ENCODE measurements around the gene RABL6.

RABL6 gene

DNA sequence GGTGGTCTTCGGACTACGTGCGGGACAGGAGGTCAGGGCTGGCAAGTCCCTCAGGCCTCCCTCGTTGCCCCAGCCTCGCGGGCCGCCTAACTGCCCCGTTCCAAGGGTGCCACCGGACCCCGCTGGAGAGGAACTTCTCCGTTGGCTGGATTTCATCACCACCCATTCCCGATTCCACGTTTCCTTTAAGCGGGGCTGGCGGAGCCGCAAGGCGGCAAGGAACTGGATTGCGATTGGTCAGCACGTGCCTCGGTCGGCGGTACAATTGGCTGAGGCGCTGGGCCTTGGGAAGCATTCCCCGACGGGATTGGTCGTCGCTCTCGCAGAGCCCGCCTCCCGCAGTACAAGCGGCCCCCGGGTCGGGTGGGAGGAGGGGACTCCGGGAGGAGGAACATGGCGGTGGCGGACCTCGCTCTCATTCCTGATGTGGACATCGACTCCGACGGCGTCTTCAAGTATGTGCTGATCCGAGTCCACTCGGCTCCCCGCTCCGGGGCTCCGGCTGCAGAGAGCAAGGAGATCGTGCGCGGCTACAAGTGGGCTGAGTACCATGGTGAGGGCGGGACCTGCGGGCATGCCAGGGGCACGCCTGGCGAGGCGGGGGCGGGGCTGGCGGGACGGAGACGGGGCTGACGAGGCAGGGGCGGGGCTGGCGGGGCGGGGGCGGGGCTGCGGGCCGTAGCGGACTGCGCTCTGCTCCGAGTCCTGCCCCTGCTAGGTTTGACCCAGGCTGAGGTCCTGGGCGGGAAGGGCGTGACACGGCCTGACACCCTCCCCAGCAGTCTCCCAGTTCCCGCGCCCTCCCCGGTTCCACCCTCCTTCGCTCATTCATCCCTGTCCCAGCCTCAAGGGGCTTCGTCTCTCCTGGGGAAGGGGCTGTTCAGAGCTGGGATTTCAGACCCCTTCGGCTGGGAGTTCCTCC, 41.6 kb downstream of the RABL6 start, which contains the start of gene PHPT1:
PHPT1 (plus strand) TSS at position 372 of the 922 bp plus-strand sequence; CDS start at position 394, 22 bp downstream.
- Mint-ChIP-seq H3K4me1 (peaks cover 17% of the 10 kb centered on the region), H3K9me3 (no peaks in the 10 kb centered on the region), H3K4me3 (peak within 1 kb of the TSS; percentile 94), H3K27ac (peak within 1 kb of the TSS; percentile 92), H3K36me3 (peaks cover 51% of the 10 kb centered on the region)
- DNase-seq (ENCODE audit: low spot score in 2 of 2) (peak; percentile 93 to 99), ATAC-seq (peak; percentile 89)

DNA sequence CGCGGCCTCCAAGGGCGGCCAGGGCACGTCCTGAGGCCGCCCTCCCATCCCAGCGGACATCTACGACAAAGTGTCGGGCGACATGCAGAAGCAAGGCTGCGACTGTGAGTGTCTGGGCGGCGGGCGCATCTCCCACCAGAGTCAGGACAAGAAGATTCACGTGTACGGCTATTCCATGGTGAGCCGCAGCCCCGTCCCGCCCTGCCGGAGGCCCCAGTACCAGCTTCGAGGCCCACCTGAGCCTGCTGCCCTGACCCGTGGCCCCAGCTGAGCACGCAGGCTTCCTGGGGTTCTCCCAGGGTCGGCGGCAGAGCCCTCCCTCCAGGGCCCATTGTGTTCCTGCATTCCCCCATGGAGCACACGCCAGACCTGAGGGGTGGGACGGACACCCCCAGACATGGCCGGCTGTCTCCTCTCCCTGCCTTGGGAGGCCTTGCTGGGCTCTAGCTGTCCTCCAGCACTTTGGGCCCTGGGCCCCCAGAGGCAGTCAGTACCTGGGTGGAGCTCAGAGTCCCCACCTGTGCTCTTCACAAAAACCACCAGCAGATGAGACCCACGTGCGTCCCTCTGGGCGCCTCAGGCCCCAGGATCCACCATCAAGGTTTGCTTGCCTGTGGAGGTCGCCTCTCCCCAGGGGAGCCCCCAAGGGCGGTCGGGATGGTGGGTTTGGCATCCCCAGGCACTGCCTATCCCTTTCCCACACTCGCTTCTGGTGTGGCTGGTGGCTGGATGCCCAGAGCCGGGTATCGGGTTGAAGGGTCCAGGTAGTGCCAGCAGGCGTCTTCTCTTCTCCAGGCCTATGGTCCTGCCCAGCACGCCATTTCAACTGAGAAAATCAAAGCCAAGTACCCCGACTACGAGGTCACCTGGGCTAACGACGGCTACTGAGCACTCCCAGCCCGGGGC, 42.5 kb downstream of the RABL6 start:
- Mint-ChIP-seq H3K4me3 (peak overlapping the region; percentile 94), H3K9me3 (no peaks in the 10 kb centered on the region), H3K27ac (no peak overlapping the region), H3K36me3 (peaks cover 51% of the 10 kb centered on the region), H3K4me1 (peaks cover 17% of the 10 kb centered on the region)
- no peak for ATAC-seq
- peak in 1 of 2 donors; percentile 51 for DNase-seq (ENCODE audit: low spot score in 2 of 2)

DNA sequence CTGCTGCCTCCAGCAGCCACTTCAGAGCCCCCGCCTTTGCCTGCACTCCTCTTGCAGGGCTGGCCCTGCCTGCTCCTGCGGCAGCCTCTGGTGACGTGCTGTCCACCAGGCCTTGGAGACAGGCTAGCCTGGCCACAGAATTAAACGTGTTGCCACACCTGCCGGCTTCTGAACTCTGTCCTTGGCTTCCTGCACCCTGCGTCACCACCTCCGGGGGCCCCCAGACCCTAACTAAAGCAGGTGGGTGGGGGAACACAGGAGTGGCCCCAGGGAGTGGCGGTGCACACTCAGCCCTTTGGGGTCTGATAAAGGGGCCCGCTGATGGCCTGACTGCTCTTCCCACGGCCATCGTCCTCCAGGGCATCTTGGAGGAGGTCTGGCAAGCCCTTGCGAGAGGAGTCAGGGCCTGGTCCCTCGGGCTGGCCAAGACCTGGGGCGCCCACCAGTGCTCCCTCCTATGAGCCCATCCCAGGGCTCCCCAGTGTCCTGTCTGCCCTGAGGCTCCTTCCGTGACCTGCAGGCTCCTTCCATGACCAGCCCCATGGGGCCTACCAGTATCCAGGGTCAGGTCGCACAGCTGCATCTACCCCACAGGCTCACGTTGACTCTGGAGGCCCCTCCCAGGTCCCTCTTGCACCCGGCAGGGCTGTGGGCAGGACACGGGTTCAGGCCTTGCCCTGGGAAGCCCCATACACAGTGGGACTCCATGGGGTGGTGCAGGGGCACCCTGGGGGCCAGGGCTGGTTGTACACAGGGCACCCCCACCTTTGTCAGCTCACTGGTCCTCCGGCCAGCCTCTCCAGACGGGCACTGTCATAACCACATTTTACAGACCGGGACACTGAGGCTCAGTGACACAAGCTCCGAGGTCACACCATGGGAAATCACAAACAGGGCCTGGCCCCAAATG, 43.4 kb downstream of the RABL6 start:
- DNase-seq (ENCODE audit: low spot score in 2 of 2), result peak in 1 of 2 donors; percentile 53
- Mint-ChIP-seq H3K4me3 (peak overlapping the region; percentile 94), H3K9me3 (no peaks in the 10 kb centered on the region), H3K4me1 (peaks cover 17% of the 10 kb centered on the region), H3K36me3 (peaks cover 51% of the 10 kb centered on the region), H3K27ac (no peak overlapping the region)
- ATAC-seq, result no peak

DNA sequence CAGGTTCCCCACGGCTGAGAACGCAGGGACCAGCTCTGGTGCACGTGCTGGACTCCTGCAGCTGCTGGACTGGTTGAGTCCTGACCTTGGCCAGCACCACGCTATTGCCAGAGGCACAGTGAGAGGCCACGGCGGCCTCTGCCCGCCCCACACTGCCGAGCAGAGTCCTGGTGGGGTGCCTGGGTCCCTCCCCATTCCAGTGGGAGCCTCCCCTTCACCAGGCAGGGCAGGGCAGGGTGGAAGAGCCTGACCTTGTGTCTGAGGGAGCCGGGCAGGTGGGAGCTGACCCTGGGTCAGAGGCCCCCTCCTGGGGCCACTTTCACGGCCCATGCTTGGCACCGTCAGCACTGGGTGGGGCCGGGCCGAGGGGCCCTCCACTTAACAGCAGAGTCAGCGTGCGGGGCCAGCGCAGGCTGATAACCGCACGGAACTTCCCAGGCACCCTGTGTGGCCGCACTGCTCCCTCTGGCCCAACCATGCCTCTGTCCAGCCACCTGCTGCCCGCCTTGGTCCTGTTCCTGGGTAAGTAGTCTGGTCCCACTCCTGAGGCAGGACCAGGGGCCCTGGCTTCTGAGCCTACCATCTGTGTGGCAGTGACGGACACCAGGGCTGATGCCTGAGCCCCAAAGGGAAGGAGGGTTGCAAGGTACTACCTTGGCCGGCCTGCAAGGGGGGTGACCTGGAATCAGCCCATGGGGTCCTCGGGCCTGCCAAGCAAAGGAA, 44.4 kb downstream of the RABL6 start, which contains the start of gene MAMDC4:
MAMDC4 (plus strand) TSS at position 406 of the 723 bp plus-strand sequence; CDS start at position 477, 71 bp downstream.
- Mint-ChIP-seq H3K4me3 (peak within 1 kb of the TSS; percentile 94), H3K27ac (no peak within 1 kb of the TSS), H3K36me3 (peaks cover 51% of the 10 kb centered on the region)

DNA sequence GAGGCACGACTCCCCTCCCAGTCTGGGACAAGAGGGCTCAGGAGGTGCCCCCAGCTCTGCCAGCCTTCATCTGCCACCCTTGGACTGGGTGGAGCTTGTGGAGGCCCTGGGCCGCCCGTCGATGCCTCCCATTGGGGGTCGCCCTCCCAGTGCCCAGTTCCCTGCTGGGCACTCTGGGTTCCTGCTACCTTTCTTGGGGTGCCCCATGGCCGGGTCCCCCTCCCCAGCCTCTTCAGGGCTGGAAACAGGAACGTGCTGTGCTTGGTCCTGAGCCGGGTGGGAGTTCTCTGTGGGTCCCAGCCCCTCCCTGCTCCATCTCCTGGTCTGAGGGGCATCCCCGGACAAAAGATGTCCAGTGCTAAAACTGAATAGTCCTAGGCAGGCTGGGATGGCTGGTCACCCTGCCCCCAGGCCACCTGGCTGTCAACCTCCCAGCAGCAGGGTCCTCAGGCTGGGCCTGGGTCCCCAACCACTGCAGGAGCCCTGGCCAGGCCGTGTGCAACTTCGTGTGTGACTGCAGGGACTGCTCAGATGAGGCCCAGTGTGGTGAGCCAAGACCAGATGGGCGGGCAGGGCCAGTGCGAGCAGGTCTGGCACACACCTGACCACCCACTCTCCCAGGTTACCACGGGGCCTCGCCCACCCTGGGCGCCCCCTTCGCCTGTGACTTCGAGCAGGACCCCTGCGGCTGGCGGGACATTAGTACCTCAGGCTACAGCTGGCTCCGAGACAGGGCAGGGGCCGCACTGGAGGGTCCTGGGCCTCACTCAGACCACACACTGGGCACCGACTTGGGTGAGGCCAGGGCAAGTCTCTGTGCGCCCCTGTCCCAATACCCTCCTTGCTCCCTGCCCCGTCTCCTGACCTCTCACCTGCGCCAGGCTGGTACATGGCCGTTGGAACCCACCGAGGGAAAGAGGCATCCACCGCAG, 45.2 kb downstream of the RABL6 start:
- Mint-ChIP-seq H3K9me3 (no peaks in the 10 kb centered on the region), H3K27ac (no peak overlapping the region), H3K4me3 (no peak overlapping the region), H3K36me3 (peaks cover 43% of the 10 kb centered on the region), H3K4me1 (peaks cover 11% of the 10 kb centered on the region)
- ATAC-seq, result no peak
- DNase-seq (ENCODE audit: low spot score in 2 of 2), result no peak

More for the DNA sequence above, 44.4 kb downstream of the RABL6 start, which contains the start of gene MAMDC4:
- Mint-ChIP-seq H3K4me1 (peaks cover 17% of the 10 kb centered on the region), H3K9me3 (no peaks in the 10 kb centered on the region)
- DNase-seq (ENCODE audit: low spot score in 2 of 2) (no peak), ATAC-seq (no peak)

DNA sequence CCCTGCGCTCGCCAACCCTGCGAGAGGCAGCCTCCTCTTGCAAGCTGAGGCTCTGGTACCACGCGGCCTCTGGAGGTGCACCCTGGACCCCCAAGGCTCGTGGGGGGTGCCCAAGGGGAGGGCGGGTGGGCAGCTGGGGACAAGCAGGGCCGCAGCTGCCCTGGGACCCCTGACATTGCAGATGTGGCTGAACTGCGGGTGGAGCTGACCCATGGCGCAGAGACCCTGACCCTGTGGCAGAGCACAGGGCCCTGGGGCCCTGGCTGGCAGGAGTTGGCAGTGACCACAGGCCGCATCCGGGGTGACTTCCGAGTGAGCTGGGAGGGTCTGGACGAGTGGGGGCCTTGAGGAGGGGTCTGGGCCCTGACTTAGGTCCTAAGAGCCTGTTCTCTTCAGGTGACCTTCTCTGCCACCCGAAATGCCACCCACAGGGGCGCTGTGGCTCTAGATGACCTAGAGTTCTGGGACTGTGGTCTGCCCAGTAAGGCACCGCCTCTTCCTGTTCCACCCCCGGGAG, 45.9 kb downstream of the RABL6 start:
- H3K4me3 Mint-ChIP-seq, result no peak overlapping the region
- no peaks in the 10 kb centered on the region for H3K9me3 Mint-ChIP-seq
- H3K4me1 Mint-ChIP-seq, result peaks cover 10% of the 10 kb centered on the region
- ATAC-seq (no peak), DNase-seq (ENCODE audit: low spot score in 2 of 2) (no peak)
- H3K27ac Mint-ChIP-seq, result no peak overlapping the region
- peaks cover 36% of the 10 kb centered on the region for H3K36me3 Mint-ChIP-seq

DNA sequence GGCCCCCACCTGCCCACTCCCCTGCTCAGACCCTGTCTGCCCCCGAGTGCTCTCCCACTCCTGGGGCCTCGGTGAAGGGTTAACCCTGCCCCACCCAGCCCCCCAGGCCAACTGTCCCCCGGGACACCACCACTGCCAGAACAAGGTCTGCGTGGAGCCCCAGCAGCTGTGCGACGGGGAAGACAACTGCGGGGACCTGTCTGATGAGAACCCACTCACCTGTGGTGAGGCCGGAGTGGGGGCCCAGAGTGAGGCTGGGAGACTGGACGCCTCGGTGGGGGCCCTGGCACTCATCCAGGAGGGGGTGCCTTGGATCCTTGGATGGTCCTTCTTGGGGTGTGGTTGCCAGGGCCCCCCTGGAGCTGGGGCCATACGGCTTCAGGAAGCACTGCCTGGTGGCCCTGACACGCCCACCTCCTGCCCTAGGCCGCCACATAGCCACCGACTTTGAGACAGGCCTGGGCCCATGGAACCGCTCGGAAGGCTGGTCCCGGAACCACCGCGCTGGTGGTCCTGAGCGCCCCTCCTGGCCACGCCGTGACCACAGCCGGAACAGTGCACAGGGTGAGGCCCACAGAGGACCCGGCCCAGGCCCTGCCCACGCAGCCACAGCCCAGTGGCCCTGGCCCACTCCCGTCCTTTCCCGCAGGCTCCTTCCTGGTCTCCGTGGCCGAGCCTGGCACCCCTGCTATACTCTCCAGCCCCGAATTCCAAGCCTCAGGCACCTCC, 46.5 kb downstream of the RABL6 start:
- no peak overlapping the region for H3K27ac Mint-ChIP-seq
- peaks cover 10% of the 10 kb centered on the region for H3K4me1 Mint-ChIP-seq
- peaks cover 30% of the 10 kb centered on the region for H3K36me3 Mint-ChIP-seq
- DNase-seq (ENCODE audit: low spot score in 2 of 2), result no peak
- H3K9me3 Mint-ChIP-seq, result no peaks in the 10 kb centered on the region
- no peak overlapping the region for H3K4me3 Mint-ChIP-seq
- ATAC-seq, result no peak

DNA sequence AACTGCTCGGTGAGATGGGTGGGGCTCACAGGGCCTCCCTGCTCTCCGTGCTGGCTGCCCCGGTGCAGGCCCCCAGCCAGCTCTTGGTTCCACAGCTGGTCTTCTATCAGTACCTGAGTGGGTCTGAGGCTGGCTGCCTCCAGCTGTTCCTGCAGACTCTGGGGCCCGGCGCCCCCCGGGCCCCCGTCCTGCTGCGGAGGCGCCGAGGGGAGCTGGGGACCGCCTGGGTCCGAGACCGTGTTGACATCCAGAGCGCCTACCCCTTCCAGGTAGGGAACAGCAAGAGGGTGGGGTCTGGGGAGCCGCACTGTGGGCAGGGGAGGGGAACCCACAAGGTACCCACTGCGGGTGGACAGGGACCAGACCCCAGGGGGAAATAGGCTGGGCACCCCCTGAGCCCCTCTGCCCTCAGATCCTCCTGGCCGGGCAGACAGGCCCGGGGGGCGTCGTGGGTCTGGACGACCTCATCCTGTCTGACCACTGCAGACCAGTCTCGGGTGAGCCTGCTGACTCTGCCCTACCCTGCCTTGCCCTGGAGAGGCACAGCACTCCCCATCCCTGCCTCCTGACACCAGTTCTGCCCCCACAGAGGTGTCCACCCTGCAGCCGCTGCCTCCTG, 47.2 kb downstream of the RABL6 start:
- Mint-ChIP-seq H3K27ac (no peak overlapping the region), H3K4me1 (peaks cover 5% of the 10 kb centered on the region), H3K4me3 (no peak overlapping the region), H3K36me3 (peaks cover 23% of the 10 kb centered on the region), H3K9me3 (no peaks in the 10 kb centered on the region)
- ATAC-seq (no peak), DNase-seq (ENCODE audit: low spot score in 2 of 2) (no peak)

DNA sequence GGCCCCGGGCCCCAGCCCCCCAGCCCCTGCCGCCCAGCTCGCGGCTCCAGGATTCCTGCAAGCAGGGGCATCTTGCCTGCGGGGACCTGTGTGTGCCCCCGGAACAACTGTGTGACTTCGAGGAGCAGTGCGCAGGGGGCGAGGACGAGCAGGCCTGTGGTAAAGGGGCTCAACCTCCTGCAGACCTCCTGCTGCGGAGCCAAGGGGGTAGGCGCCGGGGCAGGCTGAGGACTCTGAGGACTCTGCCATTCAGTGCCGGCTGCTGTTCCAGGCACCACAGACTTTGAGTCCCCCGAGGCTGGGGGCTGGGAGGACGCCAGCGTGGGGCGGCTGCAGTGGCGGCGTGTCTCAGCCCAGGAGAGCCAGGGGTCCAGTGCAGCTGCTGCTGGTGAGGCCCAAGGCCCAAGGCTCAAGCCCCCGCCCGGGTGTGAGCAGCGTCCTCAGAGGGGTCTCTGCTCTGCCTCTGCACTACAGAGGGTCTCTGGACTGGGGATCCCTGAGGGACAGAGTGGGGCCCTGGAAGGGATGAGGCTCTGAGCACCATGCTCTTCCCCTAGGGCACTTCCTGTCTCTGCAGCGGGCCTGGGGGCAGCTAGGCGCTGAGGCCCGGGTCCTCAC, 47.8 kb downstream of the RABL6 start:
- peaks cover 17% of the 10 kb centered on the region for H3K36me3 Mint-ChIP-seq
- ATAC-seq (no peak), DNase-seq (ENCODE audit: low spot score in 2 of 2) (no peak)
- no peak overlapping the region for H3K4me3 Mint-ChIP-seq
- H3K27ac Mint-ChIP-seq, result no peak overlapping the region
- no peaks in the 10 kb centered on the region for H3K9me3 Mint-ChIP-seq
- H3K4me1 Mint-ChIP-seq, result no peaks in the 10 kb centered on the region

DNA sequence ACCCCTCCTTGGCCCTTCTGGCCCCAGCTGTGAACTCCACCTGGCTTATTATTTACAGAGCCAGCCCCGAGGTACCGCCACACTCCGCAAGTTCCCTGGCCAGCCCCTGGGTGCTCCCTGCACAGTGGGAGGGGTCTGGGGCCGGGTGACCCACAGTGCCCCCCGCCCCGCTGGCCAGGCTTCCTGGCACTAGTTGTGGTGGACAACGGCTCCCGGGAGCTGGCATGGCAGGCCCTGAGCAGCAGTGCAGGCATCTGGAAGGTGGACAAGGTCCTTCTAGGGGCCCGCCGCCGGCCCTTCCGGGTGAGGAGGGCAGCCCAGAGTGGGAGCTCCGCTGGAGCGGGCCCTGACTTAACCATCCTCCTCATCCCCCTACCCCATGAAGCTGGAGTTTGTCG, 48.3 kb downstream of the RABL6 start:
- no peak overlapping the region for H3K27ac Mint-ChIP-seq
- peaks cover 12% of the 10 kb centered on the region for H3K36me3 Mint-ChIP-seq
- no peaks in the 10 kb centered on the region for H3K9me3 Mint-ChIP-seq
- no peak for DNase-seq (ENCODE audit: low spot score in 2 of 2)
- no peak for ATAC-seq
- H3K4me1 Mint-ChIP-seq, result no peaks in the 10 kb centered on the region
- H3K4me3 Mint-ChIP-seq, result no peak overlapping the region

DNA sequence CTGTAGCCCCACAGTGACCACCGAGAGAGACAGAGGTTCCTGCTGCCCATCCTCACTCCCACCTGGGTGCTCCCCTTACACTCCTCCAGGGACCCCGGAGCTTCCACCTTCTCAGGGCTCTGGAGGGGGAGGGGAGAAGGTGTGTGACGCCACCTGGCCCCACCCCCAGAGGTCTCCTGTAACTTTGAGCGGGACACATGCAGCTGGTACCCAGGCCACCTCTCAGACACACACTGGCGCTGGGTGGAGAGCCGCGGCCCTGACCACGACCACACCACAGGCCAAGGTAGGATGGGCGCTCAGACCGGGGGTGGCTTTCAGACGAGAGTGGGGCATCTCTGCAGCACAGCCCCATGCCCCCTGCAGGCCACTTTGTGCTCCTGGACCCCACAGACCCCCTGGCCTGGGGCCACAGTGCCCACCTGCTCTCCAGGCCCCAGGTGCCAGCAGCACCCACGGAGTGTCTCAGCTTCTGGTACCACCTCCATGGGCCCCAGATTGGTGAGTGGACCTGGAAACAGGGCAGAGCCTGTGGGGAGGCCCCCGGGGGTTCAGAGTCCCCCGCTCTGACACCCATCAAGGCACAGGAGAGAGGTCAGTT, 48.9 kb downstream of the RABL6 start:
- H3K27ac Mint-ChIP-seq, result no peak overlapping the region
- H3K4me3 Mint-ChIP-seq, result no peak overlapping the region
- DNase-seq (ENCODE audit: low spot score in 2 of 2), result no peak
- H3K4me1 Mint-ChIP-seq, result no peaks in the 10 kb centered on the region
- no peak for ATAC-seq
- H3K36me3 Mint-ChIP-seq, result peaks cover 12% of the 10 kb centered on the region
- H3K9me3 Mint-ChIP-seq, result no peaks in the 10 kb centered on the region

All from stimulated activated effector memory CD8-positive, alpha-beta T cell treated with anti-CD3 and anti-CD28 coated beads, Interleukin-12 subunit alpha, Interleukin-12 subunit beta, amount 100 ng/mL, for 72 hours (primary cell).